Calu3 (cell line): ENCODE data around the gene FAM229A. TPM values are rescaled to one million over a fixed set of nuclear protein-coding genes. Genes with fewer than 3 reads are reported as not detected.
"Not testable (repeated sequence)": the region's sequence is repeated elsewhere in the genome, so short reads cannot be mapped to it uniquely, and the experiment has no call there.

ENCODE experiments used
- BruUV-seq: library from RNA; stranded (reverse); fragments of 400-500 nt; replicated peaks from 2 replicates; lab custom pipeline; 2021; lab: Mats Ljungman, UMichigan
- CTCF ChIA-PET: fragments of 300-600 bp; sonication (Branson Sonifier 250); formaldehyde crosslinking; loops from one replicate; lab custom pipeline; 2022; ENCODE audit warnings: antibody characterized with exemption; lab: Charles Lee
- DNase-seq: peaks from one replicate; pipeline ENCODE4 v3.0.0; 2022
- H3K27ac Mint-ChIP-seq: one replicate; pipeline ENCODE4 v1.8.0; 2022; ENCODE audit warnings: mixed read lengths; ENCODE audit not compliant: unreplicated experiment
- H3K27me3 Mint-ChIP-seq: one replicate; pipeline ENCODE4 v1.8.0; 2022; ENCODE audit warnings: mixed read lengths; ENCODE audit not compliant: unreplicated experiment
- H3K36me3 Mint-ChIP-seq: one replicate; pipeline ENCODE4 v1.8.0; 2022; ENCODE audit warnings: mild to moderate bottlenecking, moderate library complexity, mixed read lengths; ENCODE audit not compliant: insufficient read depth, unreplicated experiment
- H3K4me1 Mint-ChIP-seq: one replicate; pipeline ENCODE4 v1.8.0; 2022; ENCODE audit warnings: mild to moderate bottlenecking, low read depth, mixed read lengths; ENCODE audit not compliant: unreplicated experiment
- H3K4me3 Mint-ChIP-seq: one replicate; pipeline ENCODE4 v1.8.0; 2022; ENCODE audit warnings: mild to moderate bottlenecking, low read depth, moderate library complexity, mixed read lengths; ENCODE audit not compliant: unreplicated experiment
- H3K9me3 Mint-ChIP-seq: one replicate; pipeline ENCODE4 v1.8.0; 2022; ENCODE audit warnings: low read depth, mixed read lengths; ENCODE audit not compliant: unreplicated experiment
- intact Hi-C: fragments of 100-400 bp; cut with micrococcal nuclease; formaldehyde crosslinking; loops from one replicate; pipeline ENCODE4 v1.10.0; 2022; ENCODE audit not compliant: unreplicated experiment
- total RNA-seq: library from RNA; stranded (reverse); gene quantifications from 2 replicates; pipeline ENCODE4 v1.2.3, GENCODE V29; 2022
- TF ChIP-seq, protein P1 (sequence below): fragments of 200-600 bp; IDR thresholded peaks from one replicate; pipeline ENCODE4 v1.8.0; 2022; ENCODE audit warnings: antibody characterized with exemption; ENCODE audit not compliant: unreplicated experiment

FAM229A gene
- total RNA-seq, 1 experiment from 2014 or later, result 7.3 TPM

DNA sequence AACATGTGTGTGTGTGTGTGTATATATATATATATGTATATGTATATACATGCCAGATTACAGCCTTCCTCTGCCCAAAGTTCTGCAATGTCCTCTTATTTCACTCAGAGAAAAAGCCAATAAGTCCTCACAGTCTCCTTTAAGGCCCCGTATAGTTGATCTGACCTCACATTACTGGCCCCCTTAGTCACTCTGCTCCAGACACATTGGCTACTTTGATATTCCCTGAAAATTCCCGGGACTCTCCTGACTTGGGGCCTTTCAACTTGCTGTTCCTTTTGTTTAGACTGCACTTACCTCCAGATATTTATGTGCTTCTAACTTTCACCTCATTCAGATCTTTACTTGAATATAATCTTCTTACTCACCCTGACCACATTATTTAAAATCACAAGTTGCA, 36.1 kb upstream of the FAM229A start:
- peaks cover 5% of the 10 kb centered on the region for H3K4me1 Mint-ChIP-seq
- no peak for DNase-seq
- CTCF ChIA-PET, result no interaction called here
- no peak overlapping the region for H3K4me3 Mint-ChIP-seq
- intact Hi-C loops, result no loop called here
- TF ChIP-seq, protein P1, sequence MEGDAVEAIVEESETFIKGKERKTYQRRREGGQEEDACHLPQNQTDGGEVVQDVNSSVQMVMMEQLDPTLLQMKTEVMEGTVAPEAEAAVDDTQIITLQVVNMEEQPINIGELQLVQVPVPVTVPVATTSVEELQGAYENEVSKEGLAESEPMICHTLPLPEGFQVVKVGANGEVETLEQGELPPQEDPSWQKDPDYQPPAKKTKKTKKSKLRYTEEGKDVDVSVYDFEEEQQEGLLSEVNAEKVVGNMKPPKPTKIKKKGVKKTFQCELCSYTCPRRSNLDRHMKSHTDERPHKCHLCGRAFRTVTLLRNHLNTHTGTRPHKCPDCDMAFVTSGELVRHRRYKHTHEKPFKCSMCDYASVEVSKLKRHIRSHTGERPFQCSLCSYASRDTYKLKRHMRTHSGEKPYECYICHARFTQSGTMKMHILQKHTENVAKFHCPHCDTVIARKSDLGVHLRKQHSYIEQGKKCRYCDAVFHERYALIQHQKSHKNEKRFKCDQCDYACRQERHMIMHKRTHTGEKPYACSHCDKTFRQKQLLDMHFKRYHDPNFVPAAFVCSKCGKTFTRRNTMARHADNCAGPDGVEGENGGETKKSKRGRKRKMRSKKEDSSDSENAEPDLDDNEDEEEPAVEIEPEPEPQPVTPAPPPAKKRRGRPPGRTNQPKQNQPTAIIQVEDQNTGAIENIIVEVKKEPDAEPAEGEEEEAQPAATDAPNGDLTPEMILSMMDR, result no peak
- H3K36me3 Mint-ChIP-seq, result peaks cover 23% of the 10 kb centered on the region
- H3K27ac Mint-ChIP-seq, result no peak overlapping the region
- no TSS peak for BruUV-seq
- H3K27me3 Mint-ChIP-seq, result no peaks in the 10 kb centered on the region
- no peaks in the 10 kb centered on the region for H3K9me3 Mint-ChIP-seq

DNA sequence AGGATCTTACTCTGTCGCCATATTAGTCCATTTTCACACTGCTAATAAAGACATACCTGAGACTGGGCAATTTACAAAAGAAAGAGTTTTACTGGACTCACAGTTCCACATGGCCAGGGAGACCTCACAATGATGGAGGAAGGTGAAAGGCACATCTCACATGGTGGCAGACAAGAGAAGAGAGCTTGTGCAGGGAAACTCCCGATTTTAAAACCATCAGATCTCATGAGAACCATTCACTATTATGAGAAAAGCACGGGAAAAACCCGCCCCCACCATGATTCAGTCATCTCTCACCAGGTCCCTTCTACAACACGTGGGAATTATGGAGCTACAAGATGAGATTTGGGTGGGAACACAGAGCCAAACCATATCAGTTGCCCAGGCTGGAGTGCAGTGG, 34.2 kb upstream of the FAM229A start:
- H3K27me3 Mint-ChIP-seq, H3K27ac Mint-ChIP-seq, DNase-seq, intact Hi-C loops, BruUV-seq, H3K4me3 Mint-ChIP-seq, CTCF ChIA-PET, H3K9me3 Mint-ChIP-seq: not testable (repeated sequence)
- Mint-ChIP-seq H3K36me3 (peaks cover 23% of the 10 kb centered on the region), H3K4me1 (peaks cover 11% of the 10 kb centered on the region)

DNA sequence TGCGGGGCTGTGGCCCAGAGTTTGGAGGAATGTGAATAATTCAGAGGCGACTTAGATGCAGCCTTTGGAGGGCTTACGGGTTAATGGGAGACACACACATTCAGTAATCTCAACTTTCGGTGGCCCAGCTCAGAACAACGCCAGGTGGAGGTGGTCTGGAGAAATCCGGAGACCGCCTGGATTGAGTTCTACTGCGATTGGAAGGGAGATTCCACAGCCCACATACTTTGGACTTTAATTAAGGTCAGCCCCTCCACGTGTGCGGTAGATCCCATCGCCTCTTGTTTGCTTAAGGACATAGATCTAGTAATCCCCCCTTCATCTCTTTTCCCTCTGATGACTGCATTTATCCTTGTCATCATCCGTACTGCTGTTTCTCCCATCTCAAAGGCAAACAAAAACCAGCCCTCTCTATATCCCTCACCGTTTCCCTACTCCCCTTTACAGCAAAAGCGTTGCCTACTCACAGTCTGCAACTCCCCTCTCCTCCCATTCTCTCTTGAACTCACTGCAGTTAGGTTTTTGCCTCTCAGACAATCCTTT, 32.7 kb upstream of the FAM229A start:
- TSS peak; percentile 89 for BruUV-seq
- intact Hi-C loops, result no loop called here

DNA sequence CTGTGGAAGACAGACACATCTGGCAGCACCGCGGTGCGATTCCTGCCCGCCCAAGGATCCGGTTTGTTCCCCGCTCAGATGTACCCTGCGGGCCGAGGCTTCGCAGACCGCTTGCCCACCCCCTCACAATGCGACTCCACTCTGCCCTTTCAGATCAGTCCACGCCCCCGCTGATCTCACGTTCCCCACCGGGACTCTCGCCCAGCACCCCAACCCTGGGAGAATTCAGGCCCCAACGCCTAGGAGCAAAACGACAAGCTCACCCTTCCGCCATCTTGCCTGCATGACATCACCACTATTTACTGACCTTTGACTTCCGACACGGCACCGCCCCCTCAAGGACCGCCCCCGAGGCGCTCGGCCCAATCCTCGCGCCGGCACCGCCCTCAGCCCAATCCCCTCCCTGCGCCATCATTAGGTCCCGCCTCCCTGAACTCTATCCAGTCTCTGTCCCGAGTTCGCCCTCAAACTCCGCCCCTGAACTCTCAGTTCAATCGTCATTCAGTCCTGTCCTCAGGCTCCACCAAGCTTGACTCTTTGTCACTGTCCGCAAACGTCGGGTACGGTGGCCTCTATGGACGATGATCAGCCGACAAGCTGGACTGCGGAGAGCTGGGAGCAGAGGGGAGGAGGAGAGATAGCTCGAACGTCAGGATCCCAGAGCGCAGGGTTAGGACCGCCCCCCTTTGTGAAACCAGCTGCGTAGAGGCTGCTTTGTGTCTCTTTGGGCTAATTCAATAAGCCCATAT, 32.0 kb upstream of the FAM229A start, which contains the start of gene BSDC1:
Gene BSDC1, minus strand, starts transcription at position 301 of the 749 bp plus-strand sequence. Its CDS starts 27 bp downstream, at position 274.
- CTCF ChIA-PET, result interaction anchor here (1.0 to 1.5 kb wide), 5 partner anchors 9 to 179 kb away, joined by 3 to 7 read pairs (median 3); partner anchors contain the start of gene MARCKSL1
- Mint-ChIP-seq H3K27ac (peak within 1 kb of the TSS; percentile 93), H3K36me3 (peaks cover 23% of the 10 kb centered on the region), H3K4me1 (peaks cover 11% of the 10 kb centered on the region), H3K27me3 (no peaks in the 10 kb centered on the region), H3K9me3 (no peaks in the 10 kb centered on the region), H3K4me3 (peak within 1 kb of the TSS; percentile 97)
- intact Hi-C loops, result no loop called here
- no TSS peak for BruUV-seq
- DNase-seq, result peak; percentile 99
- TF ChIP-seq, protein P1, result no peak

More for the DNA sequence above, 32.7 kb upstream of the FAM229A start:
- H3K9me3 Mint-ChIP-seq, result no peaks in the 10 kb centered on the region
- CTCF ChIA-PET, result interaction anchor here (0.6 to 1.5 kb wide), 6 partner anchors 8 to 243 kb away, joined by 3 to 7 read pairs (median 4); partner anchors contain the start of gene MARCKSL1
- H3K4me3 Mint-ChIP-seq, result peak overlapping the region; percentile 97
- H3K36me3 Mint-ChIP-seq, result peaks cover 23% of the 10 kb centered on the region
- H3K4me1 Mint-ChIP-seq, result peaks cover 11% of the 10 kb centered on the region
- TF ChIP-seq, protein P1, result no peak
- peak overlapping the region; percentile 93 for H3K27ac Mint-ChIP-seq
- no peak for DNase-seq
- no peaks in the 10 kb centered on the region for H3K27me3 Mint-ChIP-seq
